SH-SY5Y (cell line): Measurements from ENCODE around the gene SAMD4A.

ENCODE experiments used
- GATA2 ChIP-seq: IDR thresholded peaks from 2 replicates; pipeline ENCODE4 v1.6.1; 2011; ENCODE audit warnings: mild to moderate bottlenecking, low read depth, low read length
- GATA3 ChIP-seq: IDR thresholded peaks from 2 replicates; pipeline ENCODE4 v1.6.1; 2011; ENCODE audit warnings: low read depth, mild to moderate bottlenecking, low read length, moderate library complexity

GRCh38 chr14:54706769-54707168 lies 139.8 kb downstream of the SAMD4A start:
- TF ChIP-seq GATA2 (no peak), GATA3 (no peak)
